T-helper 17 cell (primary cell): ENCODE results near the gene KCNMA1. TPM values are rescaled to one million over a fixed set of nuclear protein-coding genes. Genes with fewer than 3 reads are reported as not detected.

Source experiments
- ATAC-seq: fragments of 150-1000 bp; cut with Tn5 transposase; 2 replicates; pipeline ENCODE4 v1.10.0; 2021; ENCODE audit warnings: mild to moderate bottlenecking, moderate library complexity
- DNase-seq, 3 donors: peaks; one replicate each; pipeline versions ENCODE4 v3.0.0 to v3.0.0-alpha.2; 2020 to 2021
- H3K9me3 ChIP-seq: one replicate; pipeline ENCODE4 v1.7.0; 2013; ENCODE audit warnings: low read length, mild to moderate bottlenecking; ENCODE audit not compliant: control insufficient read depth, poor library complexity, severe bottlenecking
- H3K27ac Mint-ChIP-seq: one replicate; pipeline ENCODE4 v1.8.0; 2022; ENCODE audit warnings: mild to moderate bottlenecking, moderate library complexity, mixed read lengths
- H3K27me3 Mint-ChIP-seq: one replicate; pipeline ENCODE4 v1.8.0; 2022; ENCODE audit warnings: mixed read lengths
- H3K36me3 Mint-ChIP-seq: one replicate; pipeline ENCODE4 v1.8.0; 2022; ENCODE audit warnings: low read depth, mixed read lengths
- H3K4me1 Mint-ChIP-seq: one replicate; pipeline ENCODE4 v1.8.0; 2022; ENCODE audit warnings: mild to moderate bottlenecking, mixed read lengths
- H3K4me3 Mint-ChIP-seq: one replicate; pipeline ENCODE4 v1.8.0; 2022; ENCODE audit warnings: mild to moderate bottlenecking, moderate library complexity, mixed read lengths
- total RNA-seq, 4 donors: library from RNA in 2 of 4; stranded (reverse) in 2 of 4; gene quantifications; one replicate each; pipeline ENCODE4 v1.2.3 and lab custom pipeline; 2022 to 2026

KCNMA1 gene
- total RNA-seq, 2 donors from 2014 or later, result 0.27 TPM; not detected in 1

DNA sequence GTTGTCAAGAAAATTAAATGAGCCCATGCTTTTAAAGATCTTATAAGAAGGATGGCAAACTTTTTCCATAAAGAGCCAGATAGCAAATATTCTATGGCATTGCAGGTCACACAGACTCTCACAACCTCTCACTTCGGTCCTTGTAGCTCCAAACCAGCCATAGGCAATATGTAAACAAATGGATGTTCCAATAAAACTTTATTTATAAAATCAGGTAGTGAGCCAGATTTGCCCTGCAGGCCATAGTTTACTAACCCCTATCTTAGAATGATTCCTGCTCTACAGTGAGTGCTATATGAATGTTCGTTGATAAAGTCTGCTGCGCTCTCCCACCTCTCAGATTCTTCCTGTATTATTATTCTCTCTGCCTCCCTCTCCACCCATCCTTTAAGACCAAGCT, 177.7 kb downstream of the KCNMA1 start:
- Mint-ChIP-seq H3K4me1 (no peaks in the 10 kb centered on the region), H3K4me3 (no peak overlapping the region), H3K27me3 (peaks cover 45% of the 10 kb centered on the region), H3K36me3 (no peaks in the 10 kb centered on the region), H3K27ac (no peak overlapping the region)
- ATAC-seq (no peak), DNase-seq (no peak)
- no peaks in the 10 kb centered on the region for H3K9me3 ChIP-seq

DNA sequence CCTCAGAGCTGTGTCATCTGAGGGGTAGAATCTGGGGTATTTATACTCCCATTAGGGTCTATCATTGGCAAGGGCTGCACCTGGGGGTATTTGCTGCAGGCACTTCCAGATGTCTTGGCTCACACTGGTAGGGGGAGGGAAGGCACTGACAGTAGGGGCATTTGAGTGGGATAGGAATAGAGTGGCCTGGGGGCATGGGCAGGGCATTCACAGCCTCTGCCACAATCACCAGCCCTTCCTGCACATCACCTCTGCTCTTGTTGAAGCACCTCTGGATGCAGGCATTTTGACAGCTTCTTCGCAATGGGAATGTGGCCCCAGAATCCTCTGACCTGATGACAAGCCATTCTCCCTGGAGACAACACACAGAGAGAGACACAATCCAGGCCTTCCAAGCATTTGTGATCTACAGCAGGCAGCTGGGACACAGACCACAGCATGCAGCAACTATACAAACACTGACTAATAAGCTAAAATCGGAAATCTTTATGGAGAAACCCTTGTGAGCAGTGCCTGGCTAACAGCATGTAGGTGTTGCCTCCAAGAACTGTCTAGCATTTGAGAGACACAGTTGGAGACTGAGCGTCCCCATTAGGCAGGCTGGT, 178.5 kb downstream of the KCNMA1 start:
- Mint-ChIP-seq H3K4me1 (no peaks in the 10 kb centered on the region), H3K27me3 (peaks cover 45% of the 10 kb centered on the region), H3K27ac (no peak overlapping the region), H3K4me3 (no peak overlapping the region), H3K36me3 (no peaks in the 10 kb centered on the region)
- ATAC-seq (no peak), DNase-seq (no peak)
- no peaks in the 10 kb centered on the region for H3K9me3 ChIP-seq

DNA sequence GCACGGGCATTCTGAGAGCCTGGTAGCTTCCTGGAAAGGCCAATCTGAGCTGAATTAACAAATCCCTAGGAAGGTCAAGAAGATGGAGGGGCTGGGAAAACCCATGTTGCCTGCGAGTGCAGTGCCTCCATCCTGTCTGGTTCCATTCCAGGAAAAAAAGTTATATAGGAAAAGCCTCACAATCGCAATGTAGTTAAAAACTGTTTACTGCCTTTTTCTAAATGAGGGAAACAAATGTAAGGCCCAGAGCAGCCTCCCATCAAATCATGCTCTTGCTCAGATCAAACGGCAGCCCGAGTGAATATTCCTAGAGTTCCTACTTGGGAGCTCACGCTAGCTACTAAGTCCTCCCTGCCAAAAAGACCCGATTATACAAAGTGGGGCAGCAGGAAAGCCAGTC, 179.9 kb downstream of the KCNMA1 start:
- H3K9me3 ChIP-seq, result no peaks in the 10 kb centered on the region
- Mint-ChIP-seq H3K27ac (no peak overlapping the region), H3K27me3 (peaks cover 38% of the 10 kb centered on the region), H3K4me1 (no peaks in the 10 kb centered on the region), H3K4me3 (no peak overlapping the region), H3K36me3 (no peaks in the 10 kb centered on the region)
- ATAC-seq, result no peak
- DNase-seq, result no peak

DNA sequence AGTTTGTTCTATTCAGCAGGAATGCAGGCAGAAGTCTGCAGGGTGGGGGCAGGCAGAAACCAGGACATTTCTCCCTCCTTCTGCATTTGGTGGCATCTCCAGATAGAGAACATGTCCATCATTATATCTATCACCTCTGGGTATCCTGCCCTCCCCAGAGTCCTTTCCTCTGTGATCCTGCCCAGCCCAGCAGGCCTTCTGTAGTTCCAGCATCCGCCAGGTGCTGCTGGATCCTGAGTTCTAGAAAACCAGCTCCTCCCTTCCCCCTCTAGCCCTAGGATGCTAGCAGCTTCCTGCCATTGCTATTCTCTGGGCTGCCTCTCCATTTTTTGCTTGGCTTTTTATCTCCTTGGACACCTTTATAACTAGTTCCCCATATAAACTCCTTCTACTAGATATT, 180.3 kb downstream of the KCNMA1 start:
- H3K27ac Mint-ChIP-seq, result no peak overlapping the region
- ATAC-seq, result no peak
- no peak overlapping the region for H3K4me3 Mint-ChIP-seq
- no peaks in the 10 kb centered on the region for H3K9me3 ChIP-seq
- no peak for DNase-seq
- no peaks in the 10 kb centered on the region for H3K36me3 Mint-ChIP-seq
- no peaks in the 10 kb centered on the region for H3K4me1 Mint-ChIP-seq
- peaks cover 39% of the 10 kb centered on the region for H3K27me3 Mint-ChIP-seq

DNA sequence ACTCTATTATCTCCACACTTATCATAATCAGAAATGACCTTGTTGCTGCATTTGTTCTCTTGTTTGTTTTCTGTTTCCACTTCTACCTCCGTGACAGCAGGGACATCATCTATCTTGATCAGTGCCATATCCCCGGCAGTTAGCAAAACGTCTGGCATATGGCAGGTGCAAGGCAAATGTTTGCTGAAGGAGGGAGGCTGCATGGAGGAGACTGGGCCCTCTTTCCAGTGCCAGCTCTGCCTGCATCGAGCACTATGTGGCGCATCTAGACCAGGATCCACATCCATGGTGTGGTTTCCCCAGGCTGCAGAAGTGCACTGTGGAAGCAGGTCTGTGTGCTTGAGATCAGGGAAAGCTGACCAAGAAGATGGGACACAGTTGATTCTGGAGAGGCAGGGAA, 181.2 kb downstream of the KCNMA1 start:
- H3K4me1 Mint-ChIP-seq, result no peaks in the 10 kb centered on the region
- DNase-seq, result no peak
- ATAC-seq, result no peak
- no peak overlapping the region for H3K4me3 Mint-ChIP-seq
- no peaks in the 10 kb centered on the region for H3K9me3 ChIP-seq
- H3K27ac Mint-ChIP-seq, result no peak overlapping the region
- peaks cover 44% of the 10 kb centered on the region for H3K27me3 Mint-ChIP-seq
- no peaks in the 10 kb centered on the region for H3K36me3 Mint-ChIP-seq

DNA sequence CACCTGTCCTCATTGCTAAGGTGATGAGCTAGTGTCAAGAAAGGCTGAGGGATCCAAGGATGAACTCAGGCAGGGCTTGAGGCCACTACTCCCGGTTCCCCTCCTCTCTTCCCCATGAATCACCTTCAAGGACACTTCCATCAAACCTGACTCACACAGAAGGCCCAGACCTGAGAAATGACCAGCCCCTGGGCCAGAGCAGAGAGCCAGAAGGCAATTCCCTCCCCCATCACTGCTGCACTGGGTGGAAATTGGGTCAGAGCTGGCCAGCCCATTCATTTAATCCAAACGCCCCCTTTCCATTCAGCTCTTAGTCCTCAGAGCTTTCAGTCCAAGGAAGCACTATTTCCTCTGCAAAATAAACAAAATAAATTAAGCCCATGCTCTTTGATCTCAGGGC, 182.0 kb downstream of the KCNMA1 start:
- H3K27me3 Mint-ChIP-seq, result peaks cover 51% of the 10 kb centered on the region
- H3K4me1 Mint-ChIP-seq, result no peaks in the 10 kb centered on the region
- ATAC-seq (no peak), DNase-seq (no peak)
- no peak overlapping the region for H3K27ac Mint-ChIP-seq
- no peak overlapping the region for H3K4me3 Mint-ChIP-seq
- H3K9me3 ChIP-seq, result no peaks in the 10 kb centered on the region
- H3K36me3 Mint-ChIP-seq, result no peaks in the 10 kb centered on the region

DNA sequence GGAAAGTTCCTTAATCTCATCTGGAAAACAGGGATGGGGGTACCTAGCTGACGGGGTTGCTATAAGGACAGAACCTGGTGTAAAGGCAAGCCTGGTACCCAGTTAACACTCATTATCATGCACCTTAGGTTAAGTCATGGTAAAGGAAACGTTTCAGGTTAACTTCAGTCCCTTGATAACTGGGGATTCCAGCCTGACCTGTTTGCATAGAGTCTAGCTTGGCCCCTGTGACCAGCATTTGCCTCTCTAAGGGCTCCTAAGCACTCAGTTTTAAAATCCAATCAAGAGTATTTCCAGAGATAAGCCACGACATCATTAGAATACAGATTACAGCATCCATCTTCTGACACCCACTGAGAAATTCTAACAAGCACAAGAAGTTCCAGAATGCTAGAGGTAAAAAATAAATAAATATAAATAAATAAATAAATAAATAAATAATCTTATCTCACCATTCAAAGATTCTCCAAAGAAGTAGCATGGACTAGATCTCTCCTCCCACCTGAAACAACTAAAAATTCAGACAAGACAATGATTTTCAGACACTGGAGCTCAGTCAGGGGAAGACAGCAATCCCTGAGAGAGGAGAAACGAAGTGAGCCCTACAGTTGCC, 184.6 kb downstream of the KCNMA1 start:
- Mint-ChIP-seq H3K4me3 (peak overlapping the region; percentile 6), H3K4me1 (no peaks in the 10 kb centered on the region), H3K36me3 (no peaks in the 10 kb centered on the region), H3K27me3 (peaks cover 29% of the 10 kb centered on the region), H3K27ac (no peak overlapping the region)
- ATAC-seq (no peak), DNase-seq (no peak)
- H3K9me3 ChIP-seq, result no peaks in the 10 kb centered on the region

DNA sequence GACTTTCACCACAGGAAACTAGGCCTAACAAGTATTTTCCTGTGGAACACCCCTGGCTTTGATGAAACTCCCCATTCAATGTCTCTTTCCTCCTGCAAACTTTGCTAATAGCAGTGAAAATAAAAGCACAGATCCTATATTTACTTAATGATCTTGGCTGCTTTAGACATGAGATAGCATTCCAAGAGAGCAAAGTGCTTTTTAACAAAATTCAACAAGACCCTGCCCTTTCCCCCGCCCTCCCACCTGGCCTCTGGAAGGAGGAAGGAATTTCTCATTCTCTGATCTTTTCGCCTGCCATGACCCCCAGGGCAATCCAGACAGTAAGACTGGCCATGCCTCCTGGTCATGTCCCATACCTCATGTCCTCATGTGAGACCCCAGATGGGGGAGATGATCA, 185.7 kb downstream of the KCNMA1 start:
- H3K36me3 Mint-ChIP-seq, result no peaks in the 10 kb centered on the region
- H3K4me3 Mint-ChIP-seq, result no peak overlapping the region
- no peaks in the 10 kb centered on the region for H3K9me3 ChIP-seq
- ATAC-seq (no peak), DNase-seq (no peak)
- peaks cover 26% of the 10 kb centered on the region for H3K27me3 Mint-ChIP-seq
- no peak overlapping the region for H3K27ac Mint-ChIP-seq
- H3K4me1 Mint-ChIP-seq, result no peaks in the 10 kb centered on the region

DNA sequence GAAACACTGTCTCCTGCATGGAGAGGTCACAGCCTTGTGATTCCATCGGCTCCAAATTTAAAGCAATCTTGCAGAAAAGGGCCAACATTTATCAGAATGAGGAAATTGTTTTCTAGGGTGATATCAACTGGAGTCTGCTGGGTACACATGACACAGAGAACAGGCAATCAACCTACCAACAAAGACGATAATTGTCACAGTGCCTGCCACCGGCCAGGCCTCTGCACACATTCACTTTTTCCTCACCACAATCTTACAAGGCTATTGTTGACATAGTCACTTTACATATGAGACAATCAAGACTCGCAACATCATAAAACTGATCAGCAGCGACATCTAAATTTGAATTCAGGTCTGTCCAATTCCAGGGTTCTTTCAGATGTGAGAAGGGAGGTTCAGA, 189.4 kb downstream of the KCNMA1 start:
- no peak overlapping the region for H3K27ac Mint-ChIP-seq
- H3K27me3 Mint-ChIP-seq, result peaks cover 23% of the 10 kb centered on the region
- no peaks in the 10 kb centered on the region for H3K9me3 ChIP-seq
- ATAC-seq (no peak), DNase-seq (no peak)
- no peaks in the 10 kb centered on the region for H3K4me1 Mint-ChIP-seq
- H3K36me3 Mint-ChIP-seq, result no peaks in the 10 kb centered on the region
- H3K4me3 Mint-ChIP-seq, result no peak overlapping the region

DNA sequence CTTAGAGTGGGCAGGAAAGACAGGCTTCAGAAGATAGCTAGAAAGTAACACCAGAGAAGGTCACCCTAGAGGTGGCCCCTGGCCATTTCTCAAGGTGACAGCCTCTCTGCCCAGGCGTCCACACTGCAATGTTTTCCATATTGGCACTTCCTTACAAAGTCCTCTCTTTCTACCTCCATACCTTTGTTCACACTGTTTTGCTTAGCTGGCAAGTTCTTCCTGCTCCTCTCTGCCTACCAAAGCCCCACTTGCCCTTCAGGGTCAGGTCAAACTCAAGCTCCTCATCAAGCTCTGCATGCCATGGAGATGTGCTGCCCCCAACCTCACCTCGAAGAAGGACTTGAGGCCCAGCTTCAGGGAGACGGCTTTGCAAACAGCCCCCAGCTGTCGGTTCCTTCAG, 190.9 kb downstream of the KCNMA1 start:
- no peak overlapping the region for H3K4me3 Mint-ChIP-seq
- ATAC-seq (no peak), DNase-seq (no peak)
- H3K9me3 ChIP-seq, result no peaks in the 10 kb centered on the region
- no peaks in the 10 kb centered on the region for H3K4me1 Mint-ChIP-seq
- H3K36me3 Mint-ChIP-seq, result no peaks in the 10 kb centered on the region
- no peak overlapping the region for H3K27ac Mint-ChIP-seq
- peaks cover 24% of the 10 kb centered on the region for H3K27me3 Mint-ChIP-seq

DNA sequence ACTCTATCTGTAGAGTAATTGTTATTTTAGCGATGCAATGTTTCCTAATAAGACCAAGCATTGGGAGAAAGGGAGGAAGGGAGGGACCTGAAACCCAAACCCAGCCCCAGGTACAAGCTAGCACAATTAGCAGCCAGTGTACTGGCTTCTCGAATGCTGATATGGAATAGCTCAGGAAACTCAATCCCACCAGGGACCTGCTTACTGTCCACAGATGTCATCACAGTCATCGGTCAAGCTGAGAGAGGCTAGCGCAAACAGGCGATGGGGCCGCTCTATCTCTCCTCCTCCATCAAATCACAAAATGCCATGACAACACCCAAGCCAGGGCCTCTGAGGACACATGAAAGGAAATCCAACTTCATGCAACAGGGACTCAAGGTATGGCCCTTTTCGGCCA, 192.1 kb downstream of the KCNMA1 start:
- Mint-ChIP-seq H3K4me1 (no peaks in the 10 kb centered on the region), H3K27ac (no peak overlapping the region), H3K27me3 (peaks cover 17% of the 10 kb centered on the region), H3K4me3 (no peak overlapping the region), H3K36me3 (no peaks in the 10 kb centered on the region)
- ATAC-seq (no peak), DNase-seq (no peak)
- no peaks in the 10 kb centered on the region for H3K9me3 ChIP-seq

DNA sequence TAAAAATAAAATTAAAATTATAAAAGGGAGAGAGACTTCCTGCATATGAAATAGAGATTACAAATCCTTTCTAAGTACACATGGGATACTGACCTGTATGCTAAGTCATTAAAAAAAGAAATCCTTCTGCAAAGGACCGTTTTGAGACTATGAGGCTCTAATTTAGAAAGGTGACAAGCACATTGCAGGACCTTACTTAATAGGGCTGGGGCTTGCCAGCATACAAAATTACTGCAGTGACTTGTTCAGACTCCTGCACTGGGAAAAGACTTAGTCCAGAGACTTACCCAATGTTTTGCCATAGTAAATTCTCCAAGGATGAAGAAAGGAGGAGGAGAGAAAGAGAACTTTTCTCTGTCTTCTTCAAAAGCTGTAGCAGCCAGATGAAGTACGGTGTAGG, 193.6 kb downstream of the KCNMA1 start:
- no peak overlapping the region for H3K4me3 Mint-ChIP-seq
- DNase-seq (no peak), ATAC-seq (no peak)
- H3K36me3 Mint-ChIP-seq, result no peaks in the 10 kb centered on the region
- H3K27ac Mint-ChIP-seq, result no peak overlapping the region
- peaks cover 17% of the 10 kb centered on the region for H3K27me3 Mint-ChIP-seq
- no peaks in the 10 kb centered on the region for H3K4me1 Mint-ChIP-seq
- H3K9me3 ChIP-seq, result no peaks in the 10 kb centered on the region

DNA sequence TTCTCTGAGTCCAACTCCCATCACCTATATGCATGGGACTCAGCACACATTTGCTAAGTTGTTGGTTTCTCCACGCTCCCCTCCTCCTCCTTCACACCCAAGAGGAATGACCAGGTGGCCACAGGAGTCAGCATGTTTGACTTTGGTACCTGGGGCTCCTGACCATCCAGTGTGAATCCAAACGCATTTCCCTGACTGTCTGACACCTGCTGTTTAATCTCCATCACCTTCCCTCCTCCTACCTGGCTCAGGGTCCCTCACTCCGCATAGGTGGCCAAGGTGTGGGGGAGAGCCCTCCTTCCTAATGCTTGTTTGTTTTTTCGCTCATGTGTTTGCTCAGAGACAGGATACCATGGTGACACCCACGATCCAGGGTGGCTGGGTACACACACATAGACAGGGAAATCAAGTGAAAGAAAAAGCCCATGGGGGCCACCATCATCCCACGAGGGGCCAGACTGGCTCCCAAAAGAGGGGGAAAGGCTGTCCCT, 194.9 kb downstream of the KCNMA1 start:
- H3K4me3 Mint-ChIP-seq, result no peak overlapping the region
- no peak for ATAC-seq
- no peaks in the 10 kb centered on the region for H3K4me1 Mint-ChIP-seq
- H3K27ac Mint-ChIP-seq, result no peak overlapping the region
- peaks cover 17% of the 10 kb centered on the region for H3K27me3 Mint-ChIP-seq
- no peaks in the 10 kb centered on the region for H3K36me3 Mint-ChIP-seq
- no peak for DNase-seq
- no peaks in the 10 kb centered on the region for H3K9me3 ChIP-seq
